ENCODE measurements around the gene ANKRD28.

ANKRD28 gene

DNA sequence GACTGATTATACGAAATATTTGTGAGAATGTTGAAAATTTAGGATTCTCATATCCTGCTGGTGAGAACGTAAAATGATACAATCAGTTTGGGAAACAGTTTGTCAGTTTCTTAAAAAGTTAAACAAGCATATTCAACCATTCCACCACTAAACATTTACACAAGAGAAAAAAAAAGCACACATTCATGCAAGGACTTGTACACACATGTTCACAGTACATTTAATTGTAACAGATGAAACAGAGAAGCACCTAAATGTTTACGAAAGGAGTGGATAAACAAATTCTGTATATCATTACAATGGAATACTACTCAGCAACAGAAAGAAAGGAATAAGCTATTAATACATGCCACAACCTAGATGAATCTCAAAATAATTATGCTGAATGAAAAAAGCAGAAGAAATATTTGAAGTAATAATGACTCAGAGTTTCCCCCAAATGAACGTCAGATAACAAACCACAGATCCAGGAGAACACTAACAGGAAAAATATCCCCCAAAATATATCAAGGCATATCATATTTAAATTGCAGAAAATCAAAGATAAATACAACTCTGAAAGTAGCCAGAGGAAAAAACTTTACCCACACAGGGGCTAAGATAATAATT is 14.3 kb downstream of the ANKRD28 start:
- H3K27ac ChIP-seq (ENCODE audit: low read depth, low read length, poor library complexity, severe bottlenecking): no peak overlapping the region
- TF ChIP-seq CTCF (IDR thresholded peaks at IDR 0.05; ENCODE audit: low read length): no peak
- TF ChIP-seq EZH2 (IDR thresholded peaks at IDR 0.05; ENCODE audit: borderline replicate concordance, low read length): no peak
- no peaks in the 10 kb centered on the region for H3K9me2 ChIP-seq (ENCODE audit: low read depth, low read length)
- H3K27me3 ChIP-seq (ENCODE audit: insufficient read depth, low read length): no peaks in the 10 kb centered on the region
- peaks cover 32% of the 10 kb centered on the region for H3K79me2 ChIP-seq (ENCODE audit: insufficient read depth, low read length)
- no peak overlapping the region for H2AFZ ChIP-seq (ENCODE audit: low read length)
- H3K36me3 ChIP-seq (ENCODE audit: insufficient read depth, low read length): peaks cover 30% of the 10 kb centered on the region; the same call in 1 of the 2 replicates
- no peaks in the 10 kb centered on the region for H3K4me1 ChIP-seq (ENCODE audit: insufficient read depth, low read length, severe bottlenecking)
- no peaks in the 10 kb centered on the region for H3F3A ChIP-seq (ENCODE audit: insufficient read depth, low read length)
- no peak overlapping the region for H3K4me3 ChIP-seq (ENCODE audit: low read depth, low read length, poor library complexity, severe bottlenecking)
- no peaks in the 10 kb centered on the region for H3K9me3 ChIP-seq (ENCODE audit: low read length)
- no peak overlapping the region for H3K9ac ChIP-seq (ENCODE audit: low read length)
- H4K20me1 ChIP-seq (ENCODE audit: insufficient read depth, low read length): no peaks in the 10 kb centered on the region
- H3K4me2 ChIP-seq (ENCODE audit: low read length): no peak overlapping the region

GRCh38 chr3:15782429-15782828 is 15.3 kb downstream of the ANKRD28 start:
- TF ChIP-seq CTCF (IDR thresholded peaks at IDR 0.05; ENCODE audit: low read length): no peak
- TF ChIP-seq EZH2 (IDR thresholded peaks at IDR 0.05; ENCODE audit: borderline replicate concordance, low read length): no peak
- Histone ChIP-seq H3K4me1 (ENCODE audit: insufficient read depth, low read length, severe bottlenecking) (no peaks in the 10 kb centered on the region), H2AFZ (ENCODE audit: low read length) (no peak overlapping the region), H3K27me3 (ENCODE audit: insufficient read depth, low read length) (no peaks in the 10 kb centered on the region), H3K27ac (ENCODE audit: low read depth, low read length, poor library complexity, severe bottlenecking) (no peak overlapping the region), H3K79me2 (ENCODE audit: insufficient read depth, low read length) (peaks cover 32% of the 10 kb centered on the region), H3K9me3 (ENCODE audit: low read length) (no peaks in the 10 kb centered on the region), H3F3A (ENCODE audit: insufficient read depth, low read length) (no peaks in the 10 kb centered on the region), H3K4me3 (ENCODE audit: low read depth, low read length, poor library complexity, severe bottlenecking) (no peak overlapping the region), H4K20me1 (ENCODE audit: insufficient read depth, low read length) (no peaks in the 10 kb centered on the region), H3K9me2 (ENCODE audit: low read depth, low read length) (no peaks in the 10 kb centered on the region), H3K9ac (ENCODE audit: low read length) (no peak overlapping the region), H3K36me3 (ENCODE audit: insufficient read depth, low read length) (peaks cover 28% of the 10 kb centered on the region; the same call in 1 of the 2 replicates), H3K4me2 (ENCODE audit: low read length) (no peak overlapping the region)

DNA sequence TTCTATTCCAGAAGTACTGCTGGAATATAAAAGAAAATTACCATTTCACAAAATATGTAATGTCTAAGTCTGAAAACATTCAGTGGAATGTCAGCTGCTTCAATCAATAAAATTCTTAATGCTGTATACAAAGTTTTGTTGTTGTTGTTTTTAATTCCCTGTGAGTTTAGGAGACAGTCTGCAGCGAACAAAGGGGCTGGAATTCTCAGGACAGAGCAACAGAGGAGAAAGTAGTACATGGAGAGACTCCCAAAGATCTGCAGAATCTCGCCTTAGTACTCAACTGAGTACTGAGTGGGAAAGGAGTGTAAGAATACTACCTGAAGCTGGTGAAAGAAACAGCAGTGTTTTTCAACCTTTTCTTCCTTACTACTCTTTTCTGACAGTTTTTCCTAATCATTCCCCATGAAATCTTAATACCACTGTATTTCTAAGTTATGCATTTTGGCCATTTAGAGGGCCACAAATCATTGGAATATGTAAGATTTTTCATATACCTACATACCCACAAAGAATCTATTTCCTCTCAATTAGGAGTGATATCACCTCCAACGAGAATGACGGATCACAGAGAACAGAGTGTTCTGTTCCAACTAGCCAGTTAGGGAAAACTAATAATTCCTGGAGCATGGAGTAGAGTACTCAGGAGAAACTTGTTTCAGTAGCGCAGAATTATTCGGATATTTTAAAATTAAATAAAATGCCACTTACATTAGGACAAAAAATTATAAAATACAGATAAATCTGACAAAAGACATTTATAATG is 16.0 kb downstream of the ANKRD28 start:
- H3K4me2 ChIP-seq (ENCODE audit: low read length): no peak overlapping the region
- no peaks in the 10 kb centered on the region for H3K9me3 ChIP-seq (ENCODE audit: low read length)
- no peak overlapping the region for H3K27ac ChIP-seq (ENCODE audit: low read depth, low read length, poor library complexity, severe bottlenecking)
- no peaks in the 10 kb centered on the region for H3K4me1 ChIP-seq (ENCODE audit: insufficient read depth, low read length, severe bottlenecking)
- TF ChIP-seq EZH2 (IDR thresholded peaks at IDR 0.05; ENCODE audit: borderline replicate concordance, low read length) (no peak), CTCF (IDR thresholded peaks at IDR 0.05; ENCODE audit: low read length) (no peak)
- H3K9ac ChIP-seq (ENCODE audit: low read length): no peak overlapping the region
- H3K9me2 ChIP-seq (ENCODE audit: low read depth, low read length): no peaks in the 10 kb centered on the region
- no peak overlapping the region for H3K4me3 ChIP-seq (ENCODE audit: low read depth, low read length, poor library complexity, severe bottlenecking)
- H3K27me3 ChIP-seq (ENCODE audit: insufficient read depth, low read length): no peaks in the 10 kb centered on the region
- peaks cover 22% of the 10 kb centered on the region; the same call in 1 of the 2 replicates for H3K36me3 ChIP-seq (ENCODE audit: insufficient read depth, low read length)
- no peaks in the 10 kb centered on the region for H3F3A ChIP-seq (ENCODE audit: insufficient read depth, low read length)
- H3K79me2 ChIP-seq (ENCODE audit: insufficient read depth, low read length): peaks cover 32% of the 10 kb centered on the region
- no peak overlapping the region for H2AFZ ChIP-seq (ENCODE audit: low read length)
- H4K20me1 ChIP-seq (ENCODE audit: insufficient read depth, low read length): no peaks in the 10 kb centered on the region
